ENCODE data around the gene OST4.
A peak's percentile ranks its signal among the peaks of the same experiment; 100 is the strongest.

The OST4 gene

DNA sequence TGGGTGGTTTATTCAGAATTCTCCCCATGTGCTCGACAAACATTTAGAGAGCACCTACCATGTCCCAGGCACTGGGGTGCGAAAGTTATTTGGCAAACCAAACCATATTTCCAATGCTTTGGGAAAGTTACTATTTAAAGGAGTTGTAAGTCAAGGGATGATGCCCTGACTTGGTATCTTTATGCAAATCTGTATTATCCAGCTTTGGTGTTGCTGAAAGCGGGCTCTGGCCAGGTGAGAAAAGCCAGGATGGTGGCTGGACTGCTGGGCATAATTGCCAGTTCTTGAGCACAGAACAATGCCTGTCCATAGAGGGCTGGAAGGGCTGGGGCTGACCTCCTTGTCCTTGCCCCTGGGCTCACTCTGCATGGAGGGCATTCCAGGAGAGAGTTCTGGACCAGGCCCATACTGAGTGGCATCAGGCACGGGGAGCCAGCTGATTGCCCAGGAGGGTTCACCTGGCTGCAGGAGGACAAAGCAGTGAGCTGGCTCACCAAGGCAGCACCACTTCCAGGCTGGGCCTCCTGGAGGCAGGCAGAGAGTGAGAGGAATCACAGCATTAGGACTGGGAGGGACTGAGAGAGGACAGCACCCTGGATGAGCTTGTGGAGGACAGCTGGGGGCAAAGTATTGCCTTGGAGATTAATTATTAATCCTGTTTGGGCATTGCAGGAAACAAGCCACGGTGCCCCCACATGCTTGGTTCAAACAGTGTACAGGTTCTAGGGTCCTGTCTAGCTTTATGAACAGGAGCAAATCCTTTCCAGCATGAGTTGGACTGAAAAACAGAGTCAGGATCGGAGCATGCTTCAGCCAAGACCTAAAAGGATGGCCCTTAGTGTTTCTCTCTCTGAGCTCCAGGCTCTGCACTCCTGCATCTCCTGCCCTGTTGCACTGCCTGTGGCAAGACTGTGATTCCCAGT, 22.2 kb upstream of the OST4 start:
- DNase-seq (ENCODE audit: low read depth, low spot score), result no peak

DNA sequence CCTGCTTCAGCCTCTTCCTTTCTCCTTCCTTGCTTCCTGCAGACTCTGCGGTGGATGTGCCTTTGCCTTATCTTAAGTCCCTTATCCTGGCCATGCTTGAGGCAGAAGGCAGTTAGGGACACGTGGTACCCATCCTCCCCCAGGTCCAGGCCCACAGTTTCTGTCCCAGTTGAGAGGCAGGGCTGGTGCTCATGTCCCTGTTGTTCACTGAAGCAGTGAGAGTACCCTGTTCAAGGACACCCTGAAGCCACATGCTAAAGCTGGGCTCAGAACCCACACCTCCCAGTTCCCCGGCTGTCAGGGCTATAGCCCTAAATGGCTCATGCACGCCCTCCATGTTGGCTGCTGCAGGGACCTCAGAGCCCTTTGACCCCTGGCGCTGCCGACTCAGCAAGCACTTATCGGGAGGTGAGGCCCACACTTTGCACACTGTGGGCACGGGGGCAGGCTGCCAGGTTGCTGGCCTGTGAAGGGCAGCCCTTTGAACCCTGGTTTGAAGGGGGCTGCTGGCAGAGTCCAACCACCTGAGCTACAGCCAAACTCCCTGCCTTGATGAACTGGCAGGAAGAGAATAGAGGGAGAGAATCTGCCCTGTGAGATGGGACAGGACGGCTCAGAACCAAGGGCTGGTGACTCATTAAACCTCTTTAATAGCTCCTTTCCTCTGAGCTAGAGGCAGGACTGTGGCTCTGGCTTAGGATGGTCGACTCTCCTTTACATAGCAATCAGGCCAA, 21.4 kb upstream of the OST4 start:
- no peak for DNase-seq (ENCODE audit: low read depth, low spot score)

DNA sequence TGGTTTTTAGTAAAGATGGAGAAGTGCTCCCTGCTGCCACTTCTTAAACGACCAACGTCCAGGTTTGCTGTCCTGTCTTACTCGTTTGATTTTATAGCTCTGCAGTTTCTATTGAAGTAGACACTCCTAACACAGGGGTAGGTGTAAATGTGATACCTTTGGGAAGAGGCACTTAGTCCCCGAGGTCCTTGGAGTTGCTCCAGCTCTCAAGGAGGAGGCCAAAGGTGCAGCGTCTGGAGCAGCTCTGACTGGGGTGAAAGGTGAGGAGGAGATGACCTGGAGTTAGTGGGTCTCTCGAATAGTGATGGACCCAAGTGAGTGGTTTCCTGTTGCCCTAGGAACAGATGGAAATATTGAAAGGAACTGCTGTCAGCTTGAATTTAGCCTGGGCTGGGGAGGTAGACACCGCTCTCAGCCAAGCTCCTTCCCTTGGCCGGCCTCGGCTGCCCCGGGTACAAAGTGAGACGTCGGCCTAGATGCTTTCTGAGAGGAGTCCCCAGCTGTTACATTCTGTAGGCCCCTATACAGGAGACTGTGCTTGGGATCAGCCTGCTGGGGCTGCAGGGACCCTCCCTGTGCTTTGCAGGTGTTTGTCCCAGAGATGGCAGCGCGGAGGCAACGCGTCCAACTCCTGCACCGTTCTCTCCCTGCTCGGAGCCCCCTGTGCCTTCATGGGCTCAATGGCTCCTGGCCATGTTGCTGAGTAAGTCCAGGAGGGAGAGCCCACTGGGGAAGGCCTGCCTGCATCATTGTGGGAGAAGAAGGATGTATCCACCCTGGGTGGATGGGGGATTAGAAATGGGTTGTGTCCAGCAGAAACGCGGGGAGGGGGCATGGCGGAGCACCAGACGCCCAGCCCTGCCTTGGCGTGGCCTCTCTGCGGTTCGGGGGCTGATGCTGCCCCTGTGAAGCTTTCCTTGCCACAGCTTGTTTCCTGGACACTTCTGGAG, 20.6 kb upstream of the OST4 start:
- no peak for DNase-seq (ENCODE audit: low read depth, low spot score)

DNA sequence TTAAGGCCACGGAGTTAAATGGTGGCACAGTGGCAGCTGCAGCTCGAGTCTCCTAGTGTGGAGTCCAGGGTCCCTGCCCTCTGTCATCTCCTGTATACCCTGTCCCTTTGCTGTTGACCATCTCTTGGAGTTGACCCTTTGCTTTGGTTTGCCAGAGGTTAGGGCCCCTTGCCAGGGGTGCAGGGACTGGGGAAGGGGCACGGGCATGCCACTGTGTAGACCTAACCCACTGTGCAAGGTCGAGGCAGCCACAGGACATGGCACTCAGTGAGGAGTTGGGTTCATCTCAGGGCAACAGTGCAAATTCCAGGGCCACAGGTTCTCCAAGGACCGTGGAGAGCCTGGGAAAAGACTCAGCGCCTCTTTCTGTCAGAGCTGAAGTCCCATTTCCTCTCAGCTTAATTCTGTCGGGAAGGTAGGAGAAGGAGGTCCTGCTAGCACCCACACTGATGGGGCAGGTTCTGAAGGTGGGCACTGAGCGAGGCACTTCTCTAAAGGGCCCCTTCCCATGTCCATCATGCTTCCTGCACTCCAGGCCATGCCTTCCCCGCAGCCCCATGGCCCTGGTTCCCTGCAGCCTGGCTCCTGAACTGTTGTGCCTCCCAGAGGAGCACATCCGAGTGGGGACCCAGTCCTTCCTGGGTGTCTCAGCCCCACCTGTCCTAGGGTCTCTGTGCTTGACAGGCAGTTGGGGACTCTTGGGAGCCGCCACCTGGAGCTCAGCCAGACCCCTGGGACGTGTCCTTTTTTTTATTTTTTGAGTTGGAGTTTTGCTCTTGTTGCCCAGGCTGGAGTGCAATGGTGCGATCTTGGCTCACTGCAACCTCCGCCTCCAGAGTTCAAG, 17.9 kb upstream of the OST4 start:
- DNase-seq (ENCODE audit: low read depth, low spot score), result no peak

DNA sequence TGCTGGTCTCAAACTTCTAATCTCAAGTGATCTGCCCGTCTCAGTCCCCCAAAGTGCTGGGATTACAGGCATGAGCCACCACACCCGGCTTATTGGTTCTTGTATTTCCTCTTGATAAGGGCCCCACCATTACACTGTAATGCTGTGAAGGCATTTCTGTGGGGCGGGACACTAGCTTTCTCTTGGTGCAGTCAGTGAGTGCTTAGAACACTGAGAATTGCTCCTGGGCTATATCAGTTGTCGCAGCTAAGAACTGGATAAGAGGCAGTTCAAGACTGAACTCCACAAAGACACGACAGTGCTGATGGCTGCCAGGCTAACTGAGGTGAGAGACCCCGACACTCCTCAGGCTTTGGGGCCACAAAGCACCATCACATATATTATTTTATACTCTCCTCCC, 17.2 kb upstream of the OST4 start:
- DNase-seq (ENCODE audit: low read depth, low spot score), result no peak

DNA sequence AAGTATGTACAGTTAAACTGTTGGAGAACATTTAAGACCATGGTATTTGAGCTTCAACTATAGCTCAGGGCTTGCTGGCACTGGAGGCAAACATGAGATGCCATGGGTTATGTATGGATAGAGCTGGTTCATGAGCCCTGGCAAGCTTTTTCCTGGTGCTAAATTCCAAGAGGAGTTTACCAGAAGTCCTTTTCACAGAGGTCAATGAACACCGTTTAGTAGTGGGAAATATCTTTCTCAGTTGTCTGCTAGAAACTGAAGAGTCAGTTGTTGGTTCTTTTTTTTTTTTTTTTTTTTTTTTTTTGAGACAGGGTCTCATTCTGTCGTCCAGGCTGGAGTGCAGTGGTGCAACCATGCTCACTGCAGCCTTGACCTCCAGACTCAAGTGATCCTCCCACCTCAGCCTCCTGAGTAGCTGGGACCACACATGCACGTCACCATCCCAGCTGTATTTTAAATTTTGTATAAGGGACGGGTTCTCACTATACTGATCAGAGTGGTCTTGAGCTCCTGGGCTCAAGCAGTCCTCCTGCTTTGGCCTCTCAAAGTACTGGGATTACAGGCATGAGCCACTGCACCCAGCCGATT, 16.5 kb upstream of the OST4 start:
- DNase-seq (ENCODE audit: low read depth, low spot score), result no peak

DNA sequence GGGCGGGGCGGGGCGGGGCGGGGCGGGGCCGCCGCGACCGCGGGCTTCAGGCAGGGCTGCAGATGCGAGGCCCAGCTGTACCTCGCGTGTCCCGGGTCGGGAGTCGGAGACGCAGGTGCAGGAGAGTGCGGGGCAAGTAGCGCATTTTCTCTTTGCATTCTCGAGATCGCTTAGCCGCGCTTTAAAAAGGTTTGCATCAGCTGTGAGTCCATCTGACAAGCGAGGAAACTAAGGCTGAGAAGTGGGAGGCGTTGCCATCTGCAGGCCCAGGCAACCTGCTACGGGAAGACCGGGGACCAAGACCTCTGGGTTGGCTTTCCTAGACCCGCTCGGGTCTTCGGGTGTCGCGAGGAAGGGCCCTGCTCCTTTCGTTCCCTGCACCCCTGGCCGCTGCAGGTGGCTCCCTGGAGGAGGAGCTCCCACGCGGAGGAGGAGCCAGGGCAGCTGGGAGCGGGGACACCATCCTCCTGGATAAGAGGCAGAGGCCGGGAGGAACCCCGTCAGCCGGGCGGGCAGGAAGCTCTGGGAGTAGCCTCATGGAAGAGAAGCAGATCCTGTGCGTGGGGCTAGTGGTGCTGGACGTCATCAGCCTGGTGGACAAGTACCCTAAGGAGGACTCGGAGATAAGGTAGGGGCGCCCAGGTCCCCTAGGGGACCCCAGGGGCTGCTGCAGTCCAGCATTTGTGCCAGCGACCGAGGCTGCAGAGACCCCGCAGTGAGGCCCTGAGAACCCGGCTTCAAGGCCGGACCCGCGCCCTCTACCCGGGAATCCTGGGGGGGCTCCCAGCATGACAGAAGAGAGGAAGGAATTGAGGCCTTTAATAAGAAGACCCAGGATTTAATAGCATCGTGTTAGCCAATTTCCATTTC, 15.5 kb upstream of the OST4 start, which contains the start of gene KHK:
TSS of gene KHK (plus strand) at position 49 of the 870 bp plus-strand sequence. CDS start at position 537, 488 bp downstream.
- no peak for DNase-seq (ENCODE audit: low read depth, low spot score)

DNA sequence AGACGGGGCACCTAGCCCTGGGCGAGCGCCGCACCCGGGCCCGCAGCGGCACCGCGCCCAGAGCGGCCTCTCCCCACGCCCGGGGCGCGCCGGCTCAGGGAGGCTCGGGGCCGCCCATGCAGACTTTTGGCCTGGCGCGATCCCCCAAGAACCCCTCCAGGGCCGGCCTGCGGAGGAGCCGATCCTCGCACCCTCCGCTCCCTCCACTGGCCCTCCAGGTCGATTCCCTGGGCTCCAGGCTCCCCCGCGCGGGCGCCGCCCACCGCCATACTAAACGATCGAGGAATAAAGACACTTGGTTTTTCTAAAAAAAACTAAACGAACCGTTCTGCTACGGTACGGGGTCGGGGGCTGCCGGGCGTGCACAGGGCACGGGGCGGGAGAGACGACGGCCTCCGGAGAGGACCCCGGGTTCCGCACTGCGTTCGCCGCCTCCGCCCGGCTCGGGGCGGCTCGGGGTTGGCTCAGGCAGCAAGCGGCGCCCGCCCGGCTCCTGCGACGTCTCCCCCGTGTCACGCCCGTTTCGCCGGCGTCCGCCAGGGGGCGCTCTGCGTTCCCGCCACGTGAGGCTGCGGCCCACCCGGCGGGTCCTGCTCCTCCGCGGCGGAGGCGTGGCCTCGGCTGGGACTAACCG, 14.8 kb upstream of the OST4 start:
- peak; percentile 97 for DNase-seq (ENCODE audit: low read depth, low spot score)

DNA sequence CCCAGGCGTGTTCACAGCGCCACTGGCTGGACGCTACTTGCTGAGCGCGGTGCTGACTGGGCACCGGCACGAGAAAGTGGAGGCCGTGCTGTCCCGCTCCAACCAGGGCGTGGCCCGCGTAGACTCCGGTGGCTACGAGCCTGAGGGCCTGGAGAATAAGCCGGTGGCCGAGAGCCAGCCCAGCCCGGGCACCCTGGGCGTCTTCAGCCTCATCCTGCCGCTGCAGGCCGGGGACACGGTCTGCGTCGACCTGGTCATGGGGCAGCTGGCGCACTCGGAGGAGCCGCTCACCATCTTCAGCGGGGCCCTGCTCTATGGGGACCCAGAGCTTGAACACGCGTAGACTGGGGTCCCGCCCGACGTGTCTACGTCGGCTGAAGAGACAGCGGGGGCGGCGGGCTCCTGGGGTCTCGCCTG, 14.2 kb upstream of the OST4 start:
- no peak for DNase-seq (ENCODE audit: low read depth, low spot score)

DNA sequence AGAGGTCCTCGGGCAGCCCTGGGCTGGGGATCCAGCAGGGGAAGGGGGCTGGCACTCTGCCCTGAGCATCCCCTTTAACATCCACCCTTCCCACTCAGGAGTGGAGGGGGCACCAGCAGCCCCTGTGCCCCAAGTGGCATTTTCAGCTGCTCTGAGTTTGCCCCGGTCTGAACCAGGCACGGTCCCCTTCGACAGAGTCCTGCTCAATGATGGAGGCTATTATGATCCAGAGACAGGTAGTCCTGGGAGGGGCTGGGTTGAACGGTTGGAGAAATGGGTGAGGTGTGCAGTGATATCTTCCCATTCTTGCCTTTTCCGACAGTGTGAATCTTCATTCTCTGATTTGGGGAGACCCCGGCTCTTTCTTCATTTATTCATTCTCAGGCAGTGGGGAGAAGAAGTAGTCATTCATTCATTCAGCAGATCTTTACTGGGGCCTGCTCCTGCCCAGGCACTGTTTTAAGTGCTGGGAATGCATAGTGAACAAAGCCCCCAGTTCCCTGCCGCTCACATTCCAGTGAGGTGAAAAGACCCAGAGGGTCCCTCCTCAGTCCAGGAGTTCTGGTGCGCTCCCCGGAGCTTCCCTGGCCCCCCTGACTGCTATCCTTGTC, 13.7 kb upstream of the OST4 start:
- DNase-seq (ENCODE audit: low read depth, low spot score), result no peak

DNA sequence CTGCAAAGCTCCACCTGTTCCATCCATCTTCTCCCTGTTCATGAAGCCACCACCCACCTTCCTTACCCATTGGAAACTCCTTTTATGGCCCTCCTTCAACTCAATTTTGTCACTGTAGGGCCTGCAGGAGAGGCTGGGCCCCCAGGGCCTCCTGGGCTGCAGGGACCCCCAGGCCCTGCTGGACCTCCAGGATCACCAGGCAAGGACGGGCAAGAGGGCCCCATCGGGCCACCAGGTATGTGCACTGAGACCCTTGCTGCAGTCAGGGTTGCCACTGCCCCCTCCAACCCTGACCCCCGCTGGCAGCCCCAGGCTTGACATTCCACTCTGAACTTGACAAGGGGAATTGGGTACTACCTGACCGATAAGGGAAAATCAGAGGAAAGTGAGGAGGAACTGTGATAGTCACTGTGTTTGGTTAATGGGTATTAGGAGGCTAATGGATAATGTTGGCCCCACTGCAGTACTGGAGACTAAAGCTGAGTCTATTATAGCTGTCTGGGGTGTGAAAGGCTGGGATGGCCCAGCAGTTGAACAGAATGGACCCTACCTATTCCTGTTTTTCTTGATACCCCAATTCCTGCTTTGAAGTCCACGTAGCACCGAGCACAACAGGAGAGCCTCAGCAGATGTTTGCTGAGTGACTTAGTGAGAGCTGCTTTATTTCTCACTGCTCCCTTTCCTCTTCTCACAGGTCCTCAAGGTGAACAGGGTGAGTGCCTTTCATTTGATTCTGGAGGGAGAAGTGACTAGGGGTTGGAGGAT, 13.0 kb upstream of the OST4 start:
- no peak for DNase-seq (ENCODE audit: low read depth, low spot score)

DNA sequence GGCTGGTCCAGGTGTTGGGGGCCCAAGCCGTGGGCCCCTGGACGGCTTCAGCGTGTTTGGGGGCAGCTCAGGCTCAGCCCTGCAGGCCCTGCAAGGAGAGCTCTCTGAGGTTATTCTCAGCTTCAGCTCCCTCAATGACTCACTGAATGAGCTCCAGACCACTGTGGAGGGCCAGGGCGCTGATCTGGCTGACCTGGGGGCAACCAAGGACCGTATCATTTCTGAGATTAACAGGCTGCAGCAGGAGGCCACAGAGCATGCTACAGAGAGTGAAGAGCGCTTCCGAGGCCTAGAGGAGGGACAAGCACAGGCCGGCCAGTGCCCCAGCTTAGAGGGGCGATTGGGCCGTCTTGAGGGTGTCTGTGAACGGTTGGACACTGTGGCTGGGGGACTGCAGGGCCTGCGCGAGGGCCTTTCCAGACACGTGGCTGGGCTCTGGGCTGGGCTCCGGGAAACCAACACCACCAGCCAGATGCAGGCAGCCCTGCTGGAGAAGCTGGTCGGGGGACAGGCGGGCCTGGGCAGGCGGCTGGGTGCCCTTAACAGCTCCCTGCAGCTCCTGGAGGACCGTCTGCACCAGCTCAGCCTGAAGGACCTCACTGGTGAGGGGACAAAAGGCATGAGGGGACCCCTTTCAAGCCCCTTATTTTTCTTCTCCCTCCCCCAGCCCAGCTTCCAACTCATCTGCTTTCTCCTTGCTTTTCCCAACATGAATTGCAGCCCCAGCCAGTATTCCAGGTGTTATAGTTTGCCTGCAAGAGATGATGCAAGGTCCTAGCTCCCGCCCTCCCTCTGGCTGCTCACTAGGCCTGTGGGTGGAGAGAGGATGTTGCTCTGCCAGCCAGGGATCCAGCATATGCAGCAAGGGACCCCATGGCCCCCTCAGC, 12.2 kb upstream of the OST4 start:
- no peak for DNase-seq (ENCODE audit: low read depth, low spot score)

DNA sequence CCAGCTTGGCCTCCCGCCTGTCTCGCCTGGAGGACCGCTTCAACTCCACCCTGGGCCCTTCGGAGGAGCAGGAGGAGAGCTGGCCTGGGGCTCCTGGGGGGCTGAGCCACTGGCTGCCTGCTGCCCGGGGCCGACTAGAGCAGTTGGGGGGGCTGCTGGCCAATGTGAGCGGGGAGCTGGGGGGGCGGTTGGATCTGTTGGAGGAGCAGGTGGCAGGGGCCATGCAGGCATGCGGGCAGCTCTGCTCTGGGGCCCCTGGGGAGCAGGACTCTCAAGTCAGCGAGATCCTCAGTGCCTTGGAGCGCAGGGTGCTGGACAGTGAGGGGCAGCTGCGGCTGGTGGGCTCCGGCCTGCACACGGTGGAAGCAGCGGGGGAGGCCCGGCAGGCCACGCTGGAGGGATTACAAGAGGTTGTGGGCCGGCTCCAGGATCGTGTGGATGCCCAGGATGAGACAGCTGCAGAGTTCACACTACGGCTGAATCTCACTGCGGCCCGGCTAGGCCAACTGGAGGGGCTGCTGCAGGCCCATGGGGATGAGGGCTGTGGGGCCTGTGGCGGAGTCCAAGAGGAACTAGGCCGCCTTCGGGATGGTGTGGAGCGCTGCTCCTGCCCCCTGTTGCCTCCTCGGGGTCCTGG, 11.4 kb upstream of the OST4 start:
- no peak for DNase-seq (ENCODE audit: low read depth, low spot score)

DNA sequence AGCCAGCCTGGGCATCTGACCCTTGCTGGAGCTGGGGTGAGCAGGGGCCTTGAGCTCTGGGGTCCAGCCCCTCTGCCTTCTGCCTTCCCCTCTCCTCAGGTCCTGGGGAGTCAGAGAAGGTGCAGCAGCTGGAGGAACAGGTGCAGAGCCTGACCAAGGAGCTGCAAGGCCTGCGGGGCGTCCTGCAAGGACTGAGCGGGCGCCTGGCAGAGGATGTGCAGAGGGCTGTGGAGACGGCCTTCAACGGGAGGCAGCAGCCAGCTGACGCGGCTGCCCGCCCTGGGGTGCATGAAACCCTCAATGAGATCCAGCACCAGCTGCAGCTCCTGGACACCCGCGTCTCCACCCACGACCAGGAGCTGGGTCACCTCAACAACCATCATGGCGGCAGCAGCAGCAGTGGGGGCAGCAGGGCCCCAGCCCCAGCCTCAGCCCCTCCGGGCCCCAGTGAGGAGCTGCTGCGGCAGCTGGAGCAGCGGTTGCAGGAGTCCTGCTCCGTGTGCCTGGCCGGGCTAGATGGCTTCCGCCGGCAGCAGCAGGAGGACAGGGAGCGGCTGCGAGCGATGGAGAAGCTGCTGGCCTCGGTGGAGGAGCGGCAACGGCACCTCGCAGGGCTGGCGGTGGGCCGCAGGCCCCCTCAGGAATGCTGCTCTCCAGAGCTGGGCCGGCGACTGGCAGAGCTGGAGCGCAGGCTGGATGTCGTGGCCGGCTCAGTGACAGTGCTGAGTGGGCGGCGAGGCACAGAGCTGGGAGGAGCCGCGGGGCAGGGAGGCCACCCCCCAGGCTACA, 10.7 kb upstream of the OST4 start:
- DNase-seq (ENCODE audit: low read depth, low spot score), result no peak

DNA sequence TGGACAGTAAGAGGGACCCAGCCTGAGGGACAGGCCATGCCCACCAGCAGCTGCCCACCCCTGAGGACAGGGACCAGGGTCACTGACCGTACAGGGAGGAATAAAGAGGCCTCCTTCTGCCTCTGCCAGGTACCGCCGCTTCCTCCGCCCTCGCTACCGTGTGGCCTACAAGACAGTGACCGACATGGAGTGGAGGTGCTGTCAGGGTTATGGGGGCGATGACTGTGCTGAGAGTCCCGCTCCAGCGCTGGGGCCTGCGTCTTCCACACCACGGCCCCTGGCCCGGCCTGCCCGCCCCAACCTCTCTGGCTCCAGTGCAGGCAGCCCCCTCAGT, 9.1 kb upstream of the OST4 start:
- DNase-seq (ENCODE audit: low read depth, low spot score), result no peak

DNA sequence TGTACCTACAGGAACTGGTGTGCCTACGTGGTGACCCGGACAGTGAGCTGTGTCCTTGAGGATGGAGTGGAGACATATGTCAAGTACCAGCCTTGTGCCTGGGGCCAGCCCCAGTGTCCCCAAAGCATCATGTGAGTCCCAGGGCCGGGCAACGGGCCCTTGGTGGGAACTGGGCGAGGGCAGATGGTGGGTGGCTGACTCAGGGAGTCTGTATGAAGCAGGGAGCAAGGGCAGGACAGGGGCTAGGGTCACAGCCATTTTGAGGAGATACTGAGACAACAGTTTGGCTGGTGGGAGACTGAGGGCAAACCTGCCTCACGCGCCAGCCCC, 8.7 kb upstream of the OST4 start:
- no peak for DNase-seq (ENCODE audit: low read depth, low spot score)
